WI38 (cell line): Measurements from ENCODE around the gene FNDC3A.

Source experiments
- H3K4me3 ChIP-seq: 2 replicates; pipeline ENCODE4 v1.5.1; 2011; ENCODE audit warnings: low read depth, mild to moderate bottlenecking, control low read depth, low read length
- CTCF ChIP-seq: IDR thresholded peaks from 2 replicates; pipeline ENCODE4 v1.5.1; 2012; ENCODE audit warnings: low read depth, mild to moderate bottlenecking, control low read depth, low read length

Gene FNDC3A

GRCh38 chr13:49213997-49214916 lies 238.5 kb downstream of the FNDC3A start:
- no peak overlapping the region for H3K4me3 ChIP-seq

DNA sequence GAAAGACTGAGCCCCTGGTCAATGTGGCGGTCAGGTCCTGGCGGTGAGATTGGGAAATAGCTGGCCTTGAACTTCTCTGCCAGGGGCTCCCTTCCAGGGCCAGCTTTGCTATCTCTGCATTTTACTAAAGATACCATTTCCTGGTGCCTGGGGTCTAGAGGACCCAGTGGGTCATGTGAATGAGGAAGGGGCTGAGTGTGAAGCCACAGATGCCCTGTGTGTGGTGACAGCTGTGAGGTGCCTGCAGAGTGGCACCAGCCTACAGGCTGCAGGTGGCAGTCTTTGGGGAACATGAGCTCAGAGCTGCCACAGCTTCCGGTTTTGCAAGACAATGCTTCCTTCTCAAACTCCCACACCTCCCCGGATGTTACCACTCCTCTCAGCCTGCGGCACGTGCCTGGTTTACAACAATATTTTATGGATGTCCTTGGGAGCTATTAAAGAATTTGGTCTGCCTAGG lies 239.2 kb downstream of the FNDC3A start:
- TF ChIP-seq CTCF: no peak
- H3K4me3 ChIP-seq: no peak overlapping the region

More at GRCh38 chr13:49213997-49214916, 238.5 kb downstream of the FNDC3A start:
- TF ChIP-seq CTCF: no peak

DNA sequence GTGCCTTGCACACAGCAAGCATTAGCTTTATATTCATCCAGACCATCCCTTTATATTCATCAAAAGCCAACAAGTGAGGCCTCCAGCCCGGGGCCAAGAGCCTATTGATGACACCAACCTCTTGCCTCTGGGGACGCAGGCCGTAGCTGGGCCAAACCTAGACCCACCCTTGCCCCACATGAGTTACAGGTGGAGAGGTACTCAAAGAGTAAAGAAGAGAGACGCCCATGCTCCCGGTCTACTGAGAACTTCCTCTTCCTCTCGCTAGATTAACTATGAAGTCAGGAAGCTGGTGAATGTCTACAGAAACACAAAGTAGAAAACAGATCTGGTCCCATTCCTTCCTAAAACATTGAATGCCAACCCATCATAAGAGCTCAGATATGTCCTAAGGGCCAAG lies 240.6 kb downstream of the FNDC3A start:
- no peak for TF ChIP-seq CTCF
- H3K4me3 ChIP-seq: no peak overlapping the region

- TF ChIP-seq CTCF: no peak
Measured at GRCh38 chr13:49217962-49218492, 242.3 kb downstream of the FNDC3A start.

DNA sequence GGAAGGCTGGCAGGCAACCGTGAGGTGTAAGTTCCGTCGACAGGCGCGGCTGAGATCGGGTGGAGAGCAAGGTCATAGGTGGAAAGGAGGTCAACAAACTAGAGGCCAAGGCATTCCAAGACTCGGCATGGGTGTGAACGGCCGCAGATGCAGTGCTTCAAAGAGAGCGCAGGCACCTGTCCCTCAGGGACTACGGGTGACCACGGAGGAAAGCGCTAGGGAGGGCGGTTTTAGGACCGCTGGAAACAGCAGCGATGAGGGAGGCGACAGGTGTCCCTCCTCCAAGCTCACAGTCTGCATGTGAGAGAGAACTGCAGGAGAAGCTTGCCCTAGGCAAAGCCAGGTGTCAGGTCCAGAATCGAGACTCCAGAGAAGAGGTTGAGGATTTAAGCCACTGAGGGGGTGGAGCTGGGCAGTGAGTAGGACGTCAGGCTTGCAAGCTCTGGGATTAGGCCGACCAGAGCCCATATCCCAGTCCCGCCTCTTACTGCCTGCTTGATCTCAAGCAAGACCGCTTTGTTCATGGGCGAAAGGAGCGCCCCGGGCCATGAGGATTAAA lies 242.9 kb downstream of the FNDC3A start:
- H3K4me3 ChIP-seq: no peak overlapping the region
- TF ChIP-seq CTCF: no peak

More at GRCh38 chr13:49217962-49218492, 242.3 kb downstream of the FNDC3A start:
- H3K4me3 ChIP-seq: no peak overlapping the region

- H3K4me3 ChIP-seq: no peak overlapping the region
Measured at GRCh38 chr13:49219647-49220035, 243.9 kb downstream of the FNDC3A start.

More at GRCh38 chr13:49219647-49220035, 243.9 kb downstream of the FNDC3A start:
- TF ChIP-seq CTCF: no peak
